Esophagus muscularis mucosa (tissue), 3 donors: Measurements from ENCODE around the gene SLC35A3.

Source experiments
- CTCF ChIP-seq, 3 experiments: fragments of 200-600 bp in 2 of 3; fragments of 450-650 bp in 1 of 3; sonication (generic) in 2 of 3; IDR thresholded peaks; one replicate each; pipeline ENCODE4 v1.5.1; 2017 to 2019; ENCODE audit warnings: antibody characterized with exemption in 3 of 3, mild to moderate bottlenecking in 2 of 3, moderate library complexity in 1 of 3
- POLR2A ChIP-seq: fragments of 450-650 bp; IDR thresholded peaks from one replicate; pipeline ENCODE4 v1.6.1; 2017; ENCODE audit warnings: antibody characterized with exemption, moderate library complexity, mild to moderate bottlenecking, low read depth
- POLR2AphosphoS5 ChIP-seq, 2 donors: sonication (generic); formaldehyde crosslinking; IDR thresholded peaks; one replicate each; pipeline ENCODE4 v1.6.1; 2017; ENCODE audit warnings: antibody characterized with exemption in 2 of 2

- TF ChIP-seq CTCF (IDR thresholded peaks at IDR 0.05) (no peak), POLR2AphosphoS5 (IDR thresholded peaks at IDR 0.05) (no peak), POLR2A (no peak)
Observed at GRCh38 chr1:100034470-100034869, 64.7 kb downstream of the SLC35A3 start.
